ENCODE data around the gene EMILIN2.

EMILIN2 gene

GRCh38 chr18:2907550-2908135 lies 60.8 kb downstream of the EMILIN2 start:
- Histone ChIP-seq H3K9ac (peak overlapping the region; percentile 99), H3K36me3 (ENCODE audit: control insufficient read depth, insufficient read depth, low read length) (no peaks in the 10 kb centered on the region)

GRCh38 chr18:2908166-2908945 lies 61.5 kb downstream of the EMILIN2 start:
- H3K9me3 ChIP-seq (ENCODE audit: control insufficient read depth, low read length): no peaks in the 10 kb centered on the region
- H3K9ac ChIP-seq: peak overlapping the region; percentile 31
- no peaks in the 10 kb centered on the region for H3K36me3 ChIP-seq (ENCODE audit: control insufficient read depth, insufficient read depth, low read length)
- no peak for TF ChIP-seq CTCF (IDR thresholded peaks at IDR 0.05)
- peaks cover 74% of the 10 kb centered on the region for H3K79me2 ChIP-seq
- H3K4me2 ChIP-seq (ENCODE audit: low read length): peak overlapping the region; percentile 91
- no peaks in the 10 kb centered on the region for H3K27me3 ChIP-seq (ENCODE audit: control insufficient read depth, insufficient read depth, low read length)
- H3K27ac ChIP-seq: peak overlapping the region; percentile 99
- peak overlapping the region; percentile 80 for H3K4me3 ChIP-seq (ENCODE audit: low read depth, low read length)
- H3K4me1 ChIP-seq: peaks cover 73% of the 10 kb centered on the region
- H2AFZ ChIP-seq: no peak overlapping the region

More at GRCh38 chr18:2907550-2908135, 60.8 kb downstream of the EMILIN2 start:
- no peak for TF ChIP-seq CTCF (IDR thresholded peaks at IDR 0.05)
- Histone ChIP-seq H3K79me2 (peaks cover 75% of the 10 kb centered on the region), H2AFZ (no peak overlapping the region), H3K4me3 (ENCODE audit: low read depth, low read length) (peak overlapping the region; percentile 80), H3K9me3 (ENCODE audit: control insufficient read depth, low read length) (no peaks in the 10 kb centered on the region), H3K27ac (peak overlapping the region; percentile 99), H3K4me2 (ENCODE audit: low read length) (peak overlapping the region; percentile 91), H3K4me1 (peaks cover 70% of the 10 kb centered on the region), H3K27me3 (ENCODE audit: control insufficient read depth, insufficient read depth, low read length) (no peaks in the 10 kb centered on the region)

- Histone ChIP-seq H3K4me2 (ENCODE audit: low read length) (peak overlapping the region; percentile 91), H3K27ac (peak overlapping the region; percentile 99), H2AFZ (no peak overlapping the region), H3K36me3 (ENCODE audit: control insufficient read depth, insufficient read depth, low read length) (no peaks in the 10 kb centered on the region), H3K4me1 (peaks cover 74% of the 10 kb centered on the region), H3K9me3 (ENCODE audit: control insufficient read depth, low read length) (no peaks in the 10 kb centered on the region), H3K9ac (peak overlapping the region; percentile 31), H3K4me3 (ENCODE audit: low read depth, low read length) (peak overlapping the region; percentile 35), H3K27me3 (ENCODE audit: control insufficient read depth, insufficient read depth, low read length) (no peaks in the 10 kb centered on the region), H3K79me2 (peaks cover 70% of the 10 kb centered on the region)
- no peak for TF ChIP-seq CTCF (IDR thresholded peaks at IDR 0.05)
These were observed 62.1 kb downstream of the EMILIN2 start for GRCh38 chr18:2908946-2909335.

GRCh38 chr18:2909431-2910140 lies 62.8 kb downstream of the EMILIN2 start:
- H3K4me1 ChIP-seq: peaks cover 74% of the 10 kb centered on the region
- peak overlapping the region; percentile 31 for H3K9ac ChIP-seq
- no peak overlapping the region for H3K4me3 ChIP-seq (ENCODE audit: low read depth, low read length)
- H3K79me2 ChIP-seq: peaks cover 64% of the 10 kb centered on the region
- H3K9me3 ChIP-seq (ENCODE audit: control insufficient read depth, low read length): no peaks in the 10 kb centered on the region
- no peak for TF ChIP-seq CTCF (IDR thresholded peaks at IDR 0.05)
- no peak overlapping the region for H2AFZ ChIP-seq
- no peaks in the 10 kb centered on the region for H3K36me3 ChIP-seq (ENCODE audit: control insufficient read depth, insufficient read depth, low read length)
- no peaks in the 10 kb centered on the region for H3K27me3 ChIP-seq (ENCODE audit: control insufficient read depth, insufficient read depth, low read length)
- peak overlapping the region; percentile 99 for H3K27ac ChIP-seq
- no peak overlapping the region for H3K4me2 ChIP-seq (ENCODE audit: low read length)

Measured in parathyroid adenoma (tissue), 2 donors.